NCI-H2081 treated with DMSO at 0.1 percent for 48 hours (cell line): ENCODE data around the gene KCP.

Experiments
- DNase-seq: peaks from one replicate; lab custom pipeline; 2025; lab: John Stamatoyannopoulos, UW

Gene KCP

DNA sequence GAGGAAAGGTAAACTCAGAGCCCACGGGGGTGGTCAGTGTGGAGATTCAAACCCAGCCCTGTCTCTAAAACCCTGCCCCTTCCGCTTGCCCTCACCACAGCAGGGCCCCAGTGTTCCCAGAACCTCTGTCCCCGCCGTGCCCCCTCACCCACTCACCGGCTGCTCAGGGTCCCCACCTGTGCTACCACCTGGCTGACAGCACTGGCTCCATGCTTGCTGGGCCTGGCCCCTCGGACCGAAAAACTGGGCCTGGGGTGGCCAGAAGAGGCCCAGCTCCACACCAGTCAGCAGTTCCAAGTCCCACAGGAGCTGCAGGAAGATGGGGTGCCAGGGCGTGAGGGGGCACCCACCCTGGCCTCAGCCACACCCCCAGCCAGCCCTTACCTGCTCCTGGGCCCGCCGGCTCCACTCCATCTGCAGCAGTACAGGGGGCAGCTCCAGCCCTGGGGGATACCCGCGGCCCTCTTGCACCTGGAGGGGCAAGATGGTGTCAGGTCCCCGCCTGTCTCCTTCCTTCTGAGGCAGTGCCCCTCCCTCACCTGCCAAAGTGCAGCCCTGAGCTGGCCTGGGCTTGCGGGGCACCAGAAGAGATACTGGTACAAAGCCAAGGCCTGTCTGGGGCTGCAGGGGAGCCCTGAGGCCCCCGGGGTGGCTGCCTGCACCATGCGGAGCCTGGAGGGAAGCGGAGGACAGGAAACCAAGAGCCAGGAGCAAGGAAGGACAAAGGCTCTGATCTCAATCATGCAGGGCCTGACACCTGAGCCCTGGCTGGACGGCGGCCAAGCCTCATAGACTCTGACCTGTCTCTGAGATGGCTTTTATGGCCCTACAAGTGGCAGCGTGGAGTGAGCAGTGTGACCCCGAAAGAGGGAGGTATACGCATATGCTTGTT, 36.1 kb downstream of the KCP start:
- no peak for DNase-seq

DNA sequence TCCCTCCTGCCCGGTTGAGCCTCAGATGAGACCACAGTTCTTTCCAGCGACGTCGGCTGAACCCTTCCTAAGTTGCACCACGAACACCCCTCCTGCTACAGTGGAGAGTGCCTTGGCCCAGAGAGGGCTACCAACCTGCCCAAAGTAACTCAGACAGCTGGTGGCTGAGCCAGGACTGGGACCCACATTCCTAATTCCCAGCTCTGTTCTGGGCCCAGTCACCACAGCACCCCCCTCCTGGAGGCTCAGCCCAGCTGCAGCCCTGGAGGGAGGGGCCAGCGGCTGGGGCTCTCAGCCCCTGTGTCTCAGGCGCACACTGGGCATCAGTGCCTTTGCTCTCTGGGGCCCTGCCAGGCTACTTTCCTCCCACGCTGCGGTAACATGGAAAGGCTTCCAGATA, 37.3 kb downstream of the KCP start:
- DNase-seq: no peak

DNA sequence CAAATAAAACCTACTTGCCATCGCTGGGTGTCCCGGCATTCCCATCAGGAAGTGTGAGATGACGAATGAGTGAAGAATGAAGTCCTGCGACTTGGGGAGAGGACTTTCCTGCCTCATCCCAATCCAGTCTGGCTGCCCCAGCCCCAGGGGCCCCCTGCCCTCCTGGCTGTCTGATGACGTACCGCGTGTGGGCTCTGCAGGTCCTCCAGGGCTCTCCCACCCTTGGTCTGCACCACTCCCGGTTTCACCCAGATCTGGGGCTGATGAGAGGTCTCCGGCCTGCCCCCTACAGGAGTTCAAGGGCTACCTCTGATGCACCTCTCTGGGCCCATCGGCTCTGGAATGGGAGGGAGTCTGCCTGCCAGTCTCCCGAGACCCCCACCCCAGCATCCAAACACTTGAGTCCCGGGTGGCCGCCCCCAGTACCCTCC, 38.1 kb downstream of the KCP start:
- DNase-seq: no peak

DNA sequence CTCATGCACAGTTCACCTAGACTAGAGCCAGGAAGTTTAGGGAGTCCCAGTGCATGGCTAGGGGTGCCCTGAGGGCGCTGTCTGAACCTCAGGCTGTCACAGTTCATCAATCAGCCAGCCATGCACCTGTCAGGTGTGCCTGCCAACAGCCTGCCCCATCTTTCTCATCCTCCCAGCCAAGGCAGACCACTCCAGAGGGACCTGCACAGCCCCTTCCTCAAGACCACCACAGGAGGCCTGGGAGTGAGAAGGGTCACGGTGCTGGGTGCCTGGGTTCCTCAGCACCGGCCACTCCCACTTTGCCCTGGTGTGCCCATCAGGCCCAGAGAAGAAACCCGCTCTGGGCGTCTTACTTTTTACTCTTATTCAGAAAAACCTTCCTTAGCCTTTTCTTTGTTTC, 39.5 kb downstream of the KCP start:
- no peak for DNase-seq

DNA sequence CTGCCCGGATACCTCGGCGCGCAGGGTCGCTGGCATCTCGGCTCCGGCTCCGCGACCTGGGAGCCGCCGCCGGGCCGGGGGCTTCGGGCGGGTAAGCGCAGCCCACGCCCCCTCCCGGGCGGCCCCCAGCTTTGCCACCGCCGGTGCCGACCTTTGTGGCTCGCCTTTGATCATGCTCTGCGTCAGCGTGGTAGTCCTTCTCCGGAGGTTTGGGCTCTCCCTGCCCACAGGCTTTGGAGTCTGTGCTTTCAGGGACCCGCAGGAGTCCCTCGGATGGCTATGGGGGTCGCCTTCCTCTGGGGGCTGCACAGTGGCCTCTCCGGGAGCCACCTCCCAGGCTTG, 40.6 kb downstream of the KCP start:
- DNase-seq: no peak

DNA sequence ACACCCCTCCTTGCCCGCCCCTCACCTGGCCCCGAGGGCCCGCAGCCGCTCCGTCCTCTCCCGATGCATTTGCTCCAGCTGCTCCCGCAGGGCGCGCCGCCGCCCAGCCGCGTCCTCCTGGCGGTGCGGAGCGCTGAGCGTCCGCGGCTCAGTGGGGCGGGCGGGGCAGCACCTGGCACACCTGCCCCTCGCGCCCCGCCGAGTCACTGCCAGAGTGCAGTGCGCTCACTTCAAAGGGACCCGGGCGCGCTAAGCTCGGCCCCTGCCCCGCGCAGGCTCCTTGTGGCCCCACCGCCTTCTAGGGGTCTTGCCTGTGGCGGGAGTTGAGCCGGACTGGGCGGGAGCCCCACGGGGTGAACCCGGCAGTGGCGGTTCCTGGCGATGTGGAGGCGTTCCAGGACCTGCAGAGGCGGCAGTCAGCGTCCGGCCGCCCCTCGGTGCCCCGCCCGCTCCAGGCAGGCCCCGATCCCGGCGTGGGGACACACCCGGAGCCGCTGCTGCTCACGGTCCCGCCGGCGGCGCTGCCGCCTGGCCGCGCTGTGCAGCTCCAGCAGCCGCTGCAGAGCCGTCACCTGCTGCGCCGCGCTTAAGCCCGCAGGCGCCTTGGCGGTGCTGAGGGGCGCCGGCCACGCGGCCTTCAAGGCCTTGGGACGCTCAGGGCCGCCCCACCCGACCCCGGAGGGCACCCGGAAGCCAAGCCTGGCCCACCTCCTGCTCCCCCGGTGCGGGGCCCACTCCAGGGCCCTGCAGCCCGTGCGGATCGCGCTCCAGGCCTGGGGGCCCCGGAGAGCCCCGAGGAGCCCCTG, 41.2 kb downstream of the KCP start:
- no peak for DNase-seq

DNA sequence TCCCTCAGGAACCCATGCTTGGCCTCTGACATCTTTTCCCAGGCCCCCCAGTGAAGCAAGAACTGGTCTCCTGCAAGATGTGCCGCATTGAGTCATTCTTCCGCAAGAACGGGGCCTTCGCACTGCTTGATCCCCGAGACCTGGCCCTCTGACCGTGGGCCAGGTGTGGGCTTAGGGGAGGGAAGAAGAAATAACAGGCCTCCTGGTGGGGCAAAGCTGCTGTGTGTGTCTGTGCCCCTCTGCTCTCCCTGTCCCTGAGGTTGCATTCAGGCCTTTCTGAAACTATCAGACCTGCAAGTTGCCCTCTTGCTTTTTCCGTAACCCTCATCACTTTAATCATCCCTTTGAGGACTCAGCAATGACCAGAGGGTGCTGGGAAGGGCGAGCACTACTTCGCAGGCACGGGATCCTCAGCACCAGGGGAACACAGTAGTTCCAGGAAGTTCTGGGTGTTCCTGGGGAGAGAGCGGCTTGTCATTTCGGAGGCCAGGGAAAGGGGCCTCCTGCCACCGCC, 41.8 kb downstream of the KCP start:
- DNase-seq: no peak

DNA sequence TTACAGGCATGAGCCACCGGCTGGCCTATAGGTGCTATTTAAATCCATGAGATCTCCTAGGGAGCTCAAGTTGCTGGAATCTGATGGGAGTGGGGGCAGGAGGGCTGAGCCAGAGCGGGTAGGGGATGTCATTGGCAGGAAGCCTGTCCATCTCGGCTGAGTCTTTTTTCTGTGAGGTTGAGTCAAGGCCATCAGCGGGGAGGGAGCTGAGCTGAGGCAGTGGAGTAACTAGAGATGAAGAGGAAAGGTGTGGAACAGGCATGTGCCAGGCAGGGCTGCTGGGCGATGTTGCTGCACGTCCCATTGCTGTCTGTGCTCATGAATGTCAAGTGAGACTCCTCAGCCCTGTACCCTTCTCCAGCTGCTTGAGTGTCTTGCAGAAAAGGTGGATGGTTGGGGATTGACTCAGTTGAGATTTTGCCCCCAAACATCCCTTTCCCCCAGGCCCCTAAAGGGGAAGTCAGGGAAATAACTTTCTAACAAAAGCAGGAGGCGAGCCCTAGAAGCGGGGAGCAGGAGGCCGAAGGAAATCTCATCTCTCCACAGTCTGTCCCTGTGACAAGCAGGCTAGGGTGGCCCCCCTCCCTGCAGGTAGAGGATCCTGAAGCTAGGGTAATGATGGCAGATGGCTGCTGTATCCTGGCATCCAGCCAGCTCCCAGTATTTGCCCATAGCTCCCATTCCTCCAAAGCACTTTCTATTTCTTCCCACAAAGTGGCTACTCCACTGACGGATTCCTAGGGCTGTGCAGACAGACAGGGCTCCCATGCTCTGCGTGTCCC, 42.5 kb downstream of the KCP start:
- peak; percentile 35 for DNase-seq

DNA sequence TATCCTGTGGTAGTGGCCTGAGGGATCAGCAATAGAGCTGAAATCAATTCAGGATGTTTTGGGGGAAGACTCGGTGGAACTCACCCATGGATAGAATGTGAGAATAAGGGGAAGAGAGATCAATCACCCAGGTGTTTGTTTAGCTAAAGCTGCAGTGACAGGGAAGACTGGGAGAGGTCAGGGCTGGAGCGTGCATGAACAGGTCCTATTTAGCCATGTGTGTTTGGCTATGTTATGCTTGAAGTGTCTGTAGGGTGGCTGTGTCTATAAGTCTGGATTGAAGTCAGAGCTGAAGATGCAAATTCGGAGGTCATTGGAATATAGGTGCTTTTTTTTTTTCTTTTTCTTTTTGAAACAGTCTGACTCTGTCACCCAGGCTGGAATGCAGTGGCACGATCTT, 43.3 kb downstream of the KCP start:
- no peak for DNase-seq

DNA sequence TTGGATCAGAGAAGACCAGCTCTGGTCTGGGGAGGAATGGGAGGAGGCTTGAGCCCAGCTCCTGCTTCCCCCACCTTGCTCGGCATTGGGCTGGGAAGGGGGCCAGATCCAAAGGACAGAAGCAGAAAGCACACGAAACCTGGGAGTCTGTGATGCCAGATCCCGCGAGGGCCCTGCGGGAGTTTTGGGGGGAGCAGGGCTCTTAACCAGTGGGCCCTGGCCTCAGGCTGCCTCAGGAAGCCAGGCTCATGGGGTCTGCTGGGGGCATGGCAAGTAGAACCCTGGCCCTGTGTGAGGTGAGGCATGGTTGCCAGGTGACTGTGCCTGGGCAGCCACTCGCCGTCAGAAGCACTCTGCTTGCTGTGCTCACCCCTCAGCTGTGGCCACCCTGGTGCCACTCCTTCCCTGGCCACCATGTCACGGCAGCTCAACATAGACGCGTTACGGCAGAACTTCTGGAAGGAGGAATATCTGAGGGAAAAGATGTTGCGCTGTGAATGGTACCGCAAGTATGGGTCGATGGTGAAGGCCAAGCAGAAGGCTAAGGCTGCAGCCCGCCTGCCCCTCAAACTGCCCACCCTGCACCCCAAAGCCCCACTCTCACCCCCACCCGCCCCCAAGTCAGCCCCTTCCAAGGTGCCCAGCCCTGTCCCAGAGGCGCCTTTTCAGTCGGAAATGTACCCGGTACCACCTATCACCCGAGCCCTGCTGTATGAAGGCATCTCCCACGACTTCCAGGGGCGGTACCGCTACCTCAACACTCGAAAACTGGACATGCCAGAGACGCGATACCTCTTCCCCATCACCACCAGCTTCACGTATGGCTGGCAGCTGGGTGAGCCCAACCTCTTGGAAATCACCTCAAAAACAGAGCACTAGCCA, 44.3 kb downstream of the KCP start:
- no peak for DNase-seq

DNA sequence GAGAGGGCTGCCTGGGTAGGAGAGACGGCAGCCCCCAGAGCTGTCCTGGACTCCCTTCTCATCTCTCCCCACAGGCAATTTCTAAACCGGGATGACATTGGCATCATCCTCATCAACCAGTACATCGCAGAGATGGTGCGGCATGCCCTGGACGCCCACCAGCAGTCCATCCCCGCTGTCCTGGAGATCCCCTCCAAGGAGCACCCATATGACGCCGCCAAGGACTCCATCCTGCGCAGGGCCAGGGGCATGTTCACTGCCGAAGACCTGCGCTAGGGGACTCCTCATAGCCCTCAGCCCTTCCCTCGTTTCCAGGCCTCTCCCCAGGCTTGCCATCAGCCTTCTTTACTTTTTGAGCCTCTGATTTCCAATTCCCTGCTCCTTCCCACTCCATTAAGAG, 45.2 kb downstream of the KCP start:
- no peak for DNase-seq

DNA sequence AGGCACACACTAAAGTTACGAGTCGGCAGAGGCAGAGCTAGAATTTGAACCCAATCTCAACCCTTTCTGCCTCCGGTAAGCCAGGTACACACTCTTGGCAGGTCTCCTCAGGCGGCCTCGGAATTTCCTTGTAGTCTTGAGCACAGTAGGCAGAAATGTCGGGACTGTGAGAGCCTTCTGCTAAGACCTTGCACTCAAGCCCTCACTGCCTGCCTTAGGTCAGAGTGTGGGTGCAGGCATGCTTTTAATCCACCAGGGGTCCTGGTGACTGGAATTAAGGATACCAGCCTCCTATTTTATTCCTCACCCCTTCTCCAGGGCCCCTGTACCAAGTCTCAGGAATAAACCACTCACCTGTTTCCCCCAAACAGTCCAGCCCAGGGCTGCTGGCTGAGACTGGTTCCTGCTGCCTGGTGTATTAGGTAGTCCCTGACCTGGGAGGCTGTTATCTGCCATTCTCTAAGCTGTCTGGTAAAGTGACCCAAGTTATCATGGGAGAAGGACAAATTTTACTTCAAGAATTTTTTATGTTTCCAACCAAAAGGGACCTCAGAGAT, 47.0 kb downstream of the KCP start:
- DNase-seq: no peak

DNA sequence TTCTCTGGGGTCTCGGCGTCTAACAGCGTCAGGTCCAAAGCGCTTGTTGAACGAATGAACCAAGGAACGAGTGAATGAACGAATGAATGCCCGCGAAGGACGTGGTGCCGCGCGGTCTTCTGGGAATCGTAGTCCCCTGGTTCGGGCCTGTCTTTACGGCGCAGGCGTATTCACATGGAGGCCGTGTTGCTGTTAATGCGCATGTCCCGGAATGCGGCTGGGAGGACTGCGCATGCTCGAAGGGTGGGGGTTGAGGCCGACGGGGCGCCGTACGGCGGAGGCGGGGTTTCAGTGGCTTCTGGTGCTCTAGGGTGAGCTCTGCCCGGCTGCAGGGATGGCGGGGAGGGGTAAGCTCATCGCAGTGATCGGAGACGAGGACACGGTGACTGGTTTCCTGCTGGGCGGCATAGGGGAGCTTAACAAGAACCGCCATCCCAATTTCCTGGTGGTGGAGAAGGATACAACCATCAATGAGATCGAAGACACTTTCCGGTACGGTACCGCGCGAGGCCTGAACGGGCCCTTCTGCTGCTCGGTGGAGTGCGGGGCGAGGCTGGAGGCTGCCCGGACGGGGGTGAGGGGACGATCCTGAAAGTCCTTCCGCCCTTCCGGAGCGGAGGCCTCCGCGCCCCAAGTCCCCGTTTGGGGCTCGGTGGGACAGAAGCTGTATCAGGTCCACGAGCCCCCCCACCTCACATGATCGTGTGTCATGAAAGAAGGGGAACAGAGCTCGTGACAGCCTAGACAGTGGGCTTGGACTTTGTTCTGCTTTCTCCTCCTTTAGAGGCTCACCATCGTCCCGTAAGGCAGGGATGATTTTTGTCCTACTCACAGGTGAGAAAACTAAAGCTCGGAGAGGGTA, 47.7 kb downstream of the KCP start, which contains the start of gene ATP6V1F:
Gene ATP6V1F (plus strand): TSS at position 286 of the 862 bp plus-strand sequence. CDS start 49 bp downstream, at position 335.
- peak; percentile 94 for DNase-seq

DNA sequence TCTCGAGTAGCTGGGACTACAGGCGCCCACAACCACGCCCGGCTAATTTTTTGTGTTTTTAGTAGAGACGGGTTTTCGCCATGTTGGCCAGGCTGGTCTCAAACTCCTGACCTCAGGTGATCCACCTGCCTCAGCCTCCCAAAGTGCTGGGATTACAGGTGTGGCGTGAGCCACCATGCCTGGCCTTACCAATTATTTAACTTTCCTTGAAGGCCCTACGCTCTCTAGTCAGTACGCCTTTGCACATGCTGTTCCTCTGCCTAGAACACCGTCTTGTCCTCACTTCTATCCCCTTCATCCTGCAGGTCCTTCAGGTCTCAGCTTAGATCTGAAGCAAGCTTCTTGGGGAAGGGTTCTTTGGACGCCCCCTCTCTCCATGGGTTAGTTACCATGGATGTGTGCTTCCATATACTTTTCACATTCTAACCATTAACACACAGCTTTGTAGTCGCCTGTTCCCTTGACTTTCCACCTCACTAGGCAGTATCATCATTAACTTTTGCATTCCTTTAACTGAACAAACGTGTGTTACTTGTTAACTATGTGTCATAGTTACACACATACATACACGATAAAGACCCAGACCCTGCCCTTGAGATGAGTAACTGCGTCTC, 48.4 kb downstream of the KCP start:
- DNase-seq: no peak

DNA sequence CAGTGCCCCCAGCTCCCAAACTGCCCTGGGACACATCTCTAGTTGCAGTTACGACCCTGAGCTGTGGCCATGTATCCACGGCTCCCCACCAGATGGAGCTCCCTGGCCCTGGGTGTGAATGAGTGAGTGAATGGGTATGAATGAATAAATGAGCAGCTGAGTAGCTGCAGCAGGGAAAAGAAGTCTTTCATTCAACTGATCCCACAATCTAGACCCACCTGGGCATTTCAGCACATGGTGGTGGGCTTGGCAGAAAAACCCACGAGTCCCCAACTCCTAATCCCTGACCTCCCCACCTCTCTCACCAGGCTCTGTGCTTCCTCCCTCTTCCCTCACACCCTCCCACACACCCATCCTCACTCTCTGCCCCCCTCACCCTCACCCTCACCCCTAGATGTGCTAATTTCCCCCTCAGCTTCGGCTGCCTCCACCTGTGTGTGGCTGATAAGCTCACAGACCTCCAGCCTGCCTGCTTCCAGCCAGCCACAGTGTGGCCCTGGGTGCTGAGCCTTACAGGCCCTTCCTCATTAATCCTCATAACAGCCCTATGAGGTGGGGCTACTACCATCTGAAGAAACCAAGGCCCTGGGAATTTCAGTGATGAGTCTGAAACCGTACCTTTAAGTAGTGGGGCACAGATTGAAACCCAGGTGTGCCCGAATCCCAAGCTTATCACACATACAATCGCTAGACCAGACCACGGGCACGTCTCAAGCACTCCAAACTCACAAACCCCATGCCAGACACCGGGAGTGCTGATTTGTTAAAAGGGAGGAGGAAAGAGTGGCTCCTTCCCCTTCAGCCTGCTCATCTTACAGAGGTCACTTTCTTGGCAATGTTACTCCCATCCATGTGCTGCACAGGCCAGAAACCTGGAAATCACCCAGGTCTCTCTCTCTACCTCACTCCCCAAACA, 50.1 kb downstream of the KCP start:
- DNase-seq: no peak

DNA sequence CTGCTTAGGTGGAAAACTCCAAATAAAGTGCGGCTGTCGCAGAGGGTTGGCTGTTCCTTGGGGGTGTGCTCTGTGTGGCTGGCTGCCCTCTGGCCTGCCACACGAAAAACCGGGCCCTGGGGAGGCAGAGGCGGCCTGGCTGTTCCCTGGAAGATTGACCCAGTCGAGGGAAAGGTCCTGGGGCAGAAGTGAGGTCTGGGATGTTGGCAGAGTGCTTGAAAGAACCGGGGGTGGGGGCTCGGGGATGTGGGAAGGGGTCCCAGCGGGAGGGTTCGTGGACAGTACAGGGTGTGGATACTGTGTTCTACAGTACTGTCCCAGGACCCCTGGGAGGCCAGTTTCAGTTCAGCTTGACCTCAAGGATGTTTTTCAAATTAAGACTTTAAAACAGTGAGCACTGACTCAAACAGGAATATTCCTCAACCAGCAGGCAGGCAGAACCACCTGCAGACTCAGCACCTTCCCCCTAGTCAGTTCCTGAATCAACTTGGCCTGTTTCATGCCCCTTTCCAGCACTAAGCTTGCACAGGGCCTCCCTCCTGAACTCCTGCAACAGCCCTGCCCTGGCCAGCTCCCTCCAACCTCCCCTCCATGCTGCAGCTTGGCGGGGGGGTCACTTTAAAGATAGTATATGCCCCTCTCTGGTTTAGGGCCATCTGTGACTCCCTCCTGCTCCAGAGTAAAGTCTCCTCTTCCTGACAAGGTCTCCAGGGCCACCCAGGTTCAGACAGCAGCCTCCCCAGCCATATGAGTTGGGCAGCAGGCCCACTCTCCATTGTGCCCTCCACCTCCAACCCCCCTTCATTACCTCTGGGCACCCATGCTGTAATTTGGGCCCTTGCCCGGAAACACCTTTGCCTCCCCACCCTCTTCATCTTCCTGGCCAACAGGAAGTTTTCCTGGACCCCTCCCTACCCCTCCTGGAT, 51.0 kb downstream of the KCP start:
- DNase-seq: no peak
